ENCODE data around the gene ZNF200. TPM values are rescaled to one million over a fixed set of nuclear protein-coding genes. Genes with fewer than 3 reads are reported as not detected.

ZNF200 gene
- polyA plus RNA-seq, 3 donors = 2.0 to 2.8 (median 2.5) TPM

GRCh38 chr16:3235856-3236669 is 1.1 kb upstream of the ZNF200 start:
- Mint-ChIP-seq H3K4me3 (peak overlapping the region in 1 of 2 donors; percentile 43), H3K4me1 (peaks cover 19% of the 10 kb centered on the region), H3K9me3 (peaks cover 4 to 11% (median 8%) of the 10 kb centered on the region in 7 donors), H3K27me3 (ENCODE audit: low read depth in 3 of 3) (peaks cover 0 to 2% (median 1%) of the 10 kb centered on the region in 3 donors), H3K36me3 (peaks cover 34 to 43% of the 10 kb centered on the region in 2 donors), H3K27ac (peak overlapping the region; percentile 26 to 88 (median 79))
- Histone ChIP-seq H3K27me3 (ENCODE audit: control insufficient read depth in 2 of 2, insufficient read depth in 2 of 2, low read length in 2 of 2) (no peaks in the 10 kb centered on the region), H3K4me2 (replicated peaks; ENCODE audit: extremely low read depth, low read length, poor library complexity, severe bottlenecking) (no peak overlapping the region), H3K4me1 (ENCODE audit: control insufficient read depth in 1 of 2, insufficient read depth in 2 of 2, low read length in 2 of 2) (peaks cover 12 to 13% of the 10 kb centered on the region in 2 donors), H3K9me3 (replicated peaks in 1 of 2; ENCODE audit: control insufficient read depth in 1 of 2, insufficient read depth in 1 of 2, low read length in 2 of 2) (peaks cover 4 to 7% of the 10 kb centered on the region in 2 donors), H3K79me2 (ENCODE audit: insufficient read depth, low read length) (peaks cover 17% of the 10 kb centered on the region), H3K27ac (ENCODE audit: low read depth in 1 of 2, low read length in 2 of 2) (peak overlapping the region in 1 of 2 donors; percentile 53), H3K4me3 (replicated peaks in 1 of 3; ENCODE audit: low read depth in 2 of 3, low read length in 3 of 3) (no peak overlapping the region), H3K9ac (ENCODE audit: insufficient read depth, low read length, poor library complexity, severe bottlenecking) (no peak overlapping the region), H4K20me1 (ENCODE audit: insufficient read depth, low read length) (peaks cover 44% of the 10 kb centered on the region), H3K36me3 (replicated peaks in 1 of 2; ENCODE audit: control insufficient read depth in 1 of 2, insufficient read depth in 2 of 2, low read length in 2 of 2) (peaks cover 27 to 34% of the 10 kb centered on the region in 2 donors), H2AFZ (ENCODE audit: insufficient read depth, low read depth, low read length, poor library complexity, severe bottlenecking) (no peak overlapping the region)
- no peak for TF ChIP-seq CTCF (IDR thresholded peaks at IDR 0.05)
- intact Hi-C loops (cut with micrococcal nuclease) = loop anchor here (2.0 kb wide), 2 partner anchors 23 to 47 kb away; partner anchors contain the start of gene ZNF263 (in 2 of the 2)
- DNase-seq = peak; percentile 37 to 82 (median 57)
- 60% methylated on average over 21 of the region's 29 CpGs for WGBS (ENCODE audit: insufficient coverage)

GRCh38 chr16:3234543-3234856 is 458 bp downstream of the ZNF200 start:
- Histone ChIP-seq H3K9me3 (replicated peaks in 1 of 2; ENCODE audit: control insufficient read depth in 1 of 2, insufficient read depth in 1 of 2, low read length in 2 of 2) (peaks cover 10 to 19% of the 10 kb centered on the region in 2 donors), H3K27me3 (ENCODE audit: control insufficient read depth in 2 of 2, insufficient read depth in 2 of 2, low read length in 2 of 2) (no peaks in the 10 kb centered on the region), H4K20me1 (ENCODE audit: insufficient read depth, low read length) (peaks cover 29% of the 10 kb centered on the region), H3K27ac (ENCODE audit: low read depth in 1 of 2, low read length in 2 of 2) (peak overlapping the region; percentile 86 to 97), H3K4me1 (ENCODE audit: control insufficient read depth in 1 of 2, insufficient read depth in 2 of 2, low read length in 2 of 2) (peaks cover 12 to 13% of the 10 kb centered on the region in 2 donors), H3K4me3 (replicated peaks in 1 of 3; ENCODE audit: low read depth in 2 of 3, low read length in 3 of 3) (peak overlapping the region; percentile 73 to 97 (median 75)), H3K79me2 (ENCODE audit: insufficient read depth, low read length) (peaks cover 10% of the 10 kb centered on the region), H3K4me2 (replicated peaks; ENCODE audit: extremely low read depth, low read length, poor library complexity, severe bottlenecking) (peak overlapping the region; percentile 95), H2AFZ (ENCODE audit: insufficient read depth, low read depth, low read length, poor library complexity, severe bottlenecking) (peak overlapping the region; percentile 92), H3K9ac (ENCODE audit: insufficient read depth, low read length, poor library complexity, severe bottlenecking) (peak overlapping the region; percentile 79), H3K36me3 (replicated peaks in 1 of 2; ENCODE audit: control insufficient read depth in 1 of 2, insufficient read depth in 2 of 2, low read length in 2 of 2) (peaks cover 28 to 36% of the 10 kb centered on the region in 2 donors)
- H3K4me1 Mint-ChIP-seq = peaks cover 18% of the 10 kb centered on the region
- H3K9me3 Mint-ChIP-seq = peaks cover 11 to 22% (median 16%) of the 10 kb centered on the region in 7 donors
- no peak for DNase-seq
- no peak for TF ChIP-seq CTCF (IDR thresholded peaks at IDR 0.05)
- H3K27me3 Mint-ChIP-seq (ENCODE audit: low read depth in 3 of 3) = peaks cover 0 to 2% (median 1%) of the 10 kb centered on the region in 3 donors
- intact Hi-C loops (cut with micrococcal nuclease) = loop anchor here (2.0 to 5.0 kb wide), 3 partner anchors 24 to 163 kb away; partner anchors contain the start of gene ZNF263 (in 1 of the 2)
- H3K27ac Mint-ChIP-seq = peak overlapping the region; percentile 97 to 99 (median 99)
- peaks cover 35 to 45% of the 10 kb centered on the region in 2 donors for H3K36me3 Mint-ChIP-seq
- under 1% methylated on average over 18 of the region's 18 CpGs for WGBS (ENCODE audit: insufficient coverage)
- peak overlapping the region; percentile 91 to 96 for H3K4me3 Mint-ChIP-seq
